Measurements from ENCODE around the gene TNFRSF1A. TPM values are rescaled to one million over a fixed set of nuclear protein-coding genes. Genes with fewer than 3 reads are reported as not detected.

TNFRSF1A gene
- total and polyA plus RNA-seq, 2 donors from 2014 or later: 99.6 to 186 TPM

DNA sequence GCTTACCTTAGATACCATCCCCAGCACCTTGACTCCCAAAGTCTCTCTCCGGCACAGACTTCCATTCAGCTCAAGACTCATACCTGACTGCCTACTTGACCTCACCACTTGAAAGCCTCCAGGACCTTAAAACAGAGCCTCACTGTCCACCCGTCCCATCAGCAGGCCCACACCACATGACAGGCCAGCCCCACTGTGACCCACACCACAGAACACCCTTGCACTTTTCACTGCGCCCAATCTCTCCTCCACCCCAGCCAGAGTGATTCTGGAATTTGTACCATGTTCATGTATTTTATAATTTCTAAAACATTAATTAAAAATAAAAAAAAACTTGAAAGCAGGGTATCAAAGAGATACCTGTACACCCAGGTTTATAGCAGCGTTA, 59.4 kb downstream of the TNFRSF1A start:
- Histone ChIP-seq H3K9me3 (ENCODE audit: control insufficient read depth in 2 of 3, insufficient read depth in 1 of 3, low read length in 3 of 3) (no peaks in the 10 kb centered on the region), H3K9ac (ENCODE audit: low read length in 3 of 3) (no peak overlapping the region), H3K36me3 (ENCODE audit: control insufficient read depth in 2 of 3, insufficient read depth in 3 of 3, low read length in 3 of 3) (no peaks in the 10 kb centered on the region), H3K27me3 (ENCODE audit: control insufficient read depth, insufficient read depth, low read length) (no peaks in the 10 kb centered on the region), H3K4me3 (ENCODE audit: low read length in 3 of 3) (no peak overlapping the region), H3K4me1 (ENCODE audit: control insufficient read depth in 2 of 3, insufficient read depth in 2 of 3, low read depth in 1 of 3, low read length in 3 of 3) (peaks cover 2 to 14% (median 8%) of the 10 kb centered on the region in 3 donors), H3K27ac (ENCODE audit: low read depth in 2 of 2, low read length in 2 of 2) (no peak overlapping the region)
- intact Hi-C loops (cut with DNase I): loop anchor here (5.0 to 10.0 kb wide), 2 partner anchors 220 to 298 kb away; no protein-coding TSS in a partner anchor
- DNase-seq (no peak), FAIRE-seq (no peak)
- no peak for TF ChIP-seq CTCF (IDR thresholded peaks at IDR 0.05; ENCODE audit: borderline replicate concordance, extremely low read depth, insufficient read depth)

GRCh38 chr12:6281081-6281809, 60.6 kb downstream of the TNFRSF1A start:
- Histone ChIP-seq H3K27me3 (ENCODE audit: control insufficient read depth, insufficient read depth, low read length) (no peaks in the 10 kb centered on the region), H3K9ac (ENCODE audit: low read length in 3 of 3) (no peak overlapping the region), H3K4me3 (ENCODE audit: low read length in 3 of 3) (no peak overlapping the region), H3K4me1 (ENCODE audit: control insufficient read depth in 2 of 3, insufficient read depth in 2 of 3, low read depth in 1 of 3, low read length in 3 of 3) (peaks cover 2 to 16% (median 8%) of the 10 kb centered on the region in 3 donors), H3K9me3 (ENCODE audit: control insufficient read depth in 2 of 3, insufficient read depth in 1 of 3, low read length in 3 of 3) (no peaks in the 10 kb centered on the region), H3K36me3 (ENCODE audit: control insufficient read depth in 2 of 3, insufficient read depth in 3 of 3, low read length in 3 of 3) (no peaks in the 10 kb centered on the region), H3K27ac (ENCODE audit: low read depth in 2 of 2, low read length in 2 of 2) (no peak overlapping the region)
- peak in 1 of 5 donors; percentile 46 for DNase-seq
- intact Hi-C loops (cut with DNase I): loop anchor here (5.0 to 10.0 kb wide), 2 partner anchors 219 to 296 kb away; no protein-coding TSS in a partner anchor
- TF ChIP-seq CTCF (IDR thresholded peaks at IDR 0.05; ENCODE audit: borderline replicate concordance, extremely low read depth, insufficient read depth): no peak
- no peak for FAIRE-seq

- H3K36me3 ChIP-seq (ENCODE audit: control insufficient read depth in 2 of 3, insufficient read depth in 3 of 3, low read length in 3 of 3): no peaks in the 10 kb centered on the region
- no peak overlapping the region for H3K9ac ChIP-seq (ENCODE audit: low read length in 3 of 3)
- no peaks in the 10 kb centered on the region for H3K9me3 ChIP-seq (ENCODE audit: control insufficient read depth in 2 of 3, insufficient read depth in 1 of 3, low read length in 3 of 3)
- no peak for TF ChIP-seq CTCF (IDR thresholded peaks at IDR 0.05; ENCODE audit: borderline replicate concordance, extremely low read depth, insufficient read depth)
- H3K4me3 ChIP-seq (ENCODE audit: low read length in 3 of 3): no peak overlapping the region
- no peak for FAIRE-seq
- intact Hi-C loops (cut with DNase I): loop anchor here (5.0 to 10.0 kb wide), 2 partner anchors 218 to 296 kb away; no protein-coding TSS in a partner anchor
- peak overlapping the region in 1 of 2 donors; percentile 53 for H3K27ac ChIP-seq (ENCODE audit: low read depth in 2 of 2, low read length in 2 of 2)
- H3K4me1 ChIP-seq (ENCODE audit: control insufficient read depth in 2 of 3, insufficient read depth in 2 of 3, low read depth in 1 of 3, low read length in 3 of 3): peaks cover 2 to 16% (median 8%) of the 10 kb centered on the region in 3 donors
- peak in 3 of 5 donors; percentile 32 to 71 (median 58) for DNase-seq
- H3K27me3 ChIP-seq (ENCODE audit: control insufficient read depth, insufficient read depth, low read length): no peaks in the 10 kb centered on the region
These were observed 61.2 kb downstream of the TNFRSF1A start for GRCh38 chr12:6280672-6281071.

All from kidney (tissue), 14 donors.